Endothelial cell of umbilical vein (primary cell): ENCODE data around the gene LPCAT3. TPM values are rescaled to one million over a fixed set of nuclear protein-coding genes. Genes with fewer than 3 reads are reported as not detected.

Experiments
- BruUV-seq: library from RNA; stranded (reverse); fragments of 400-500 nt; replicated peaks from 2 replicates; lab custom pipeline; 2021; lab: Mats Ljungman, UMichigan
- CTCF ChIA-PET: fragments of 300-600, 350-600 bp; sonication (Branson Sonifier 250); formaldehyde crosslinking; loops from one replicate; lab custom pipeline; 2021; ENCODE audit warnings: antibody characterized with exemption, inconsistent platforms; lab: Charles Lee
- POLR2A ChIA-PET: fragments of 300-600, 350-600 bp; sonication (Branson Sonifier 250); formaldehyde crosslinking; loops from one replicate; lab custom pipeline; 2021; ENCODE audit warnings: antibody characterized with exemption, inconsistent platforms; lab: Charles Lee
- DNase-seq: peaks from one replicate; pipeline ENCODE4 v3.0.0-alpha.2; 2011; ENCODE audit warnings: low read depth, low spot score
- FAIRE-seq: peaks from 2 replicates; lab custom pipeline; 2011; peaks lifted over from hg19 to GRCh38; lab: Jason Lieb, UNC
- H2AFZ ChIP-seq: 2 replicates; pipeline ENCODE4 v1.6.0; 2012; ENCODE audit warnings: low read depth, low read length, control low read depth, inconsistent platforms
- H3K27ac ChIP-seq: 2 replicates; pipeline ENCODE4 v1.5.1; 2011; ENCODE audit warnings: low read depth, mild to moderate bottlenecking, control low read depth, low read length, moderate library complexity; ENCODE audit not compliant: insufficient read depth
- H3K27me3 ChIP-seq, 2 experiments: 2 replicates each; pipeline versions ENCODE4 v1.6.0 to v1.6.1; 2011; ENCODE audit warnings: low read length in 2 of 2, mixed read lengths in 1 of 2; ENCODE audit not compliant: control insufficient read depth in 2 of 2, insufficient read depth in 2 of 2
- H3K36me3 ChIP-seq, 2 experiments: 2 replicates in 1 of 2; 3 replicates in 1 of 2; pipeline ENCODE4 v1.5.1; 2011; ENCODE audit warnings: low read length in 2 of 2, mild to moderate bottlenecking in 1 of 2, moderate library complexity in 1 of 2; ENCODE audit not compliant: control insufficient read depth in 2 of 2, insufficient read depth in 2 of 2; ENCODE audit errors: extremely low read depth in 1 of 2
- H3K4me1 ChIP-seq: 3 replicates; pipeline ENCODE4 v1.5.1; 2011; ENCODE audit warnings: mild to moderate bottlenecking, low read length; ENCODE audit not compliant: control insufficient read depth, insufficient read depth; ENCODE audit errors: extremely low read depth
- H3K4me2 ChIP-seq: 2 replicates; pipeline ENCODE4 v1.6.1; 2011; ENCODE audit warnings: low read length, control low read depth, mixed read lengths; ENCODE audit not compliant: insufficient read depth
- H3K4me3 ChIP-seq, 3 experiments: fragments of 200-600 bp in 1 of 3; sonication (generic), shearing (Covaris generic) in 1 of 3; replicated peaks in 1 of 3; 2 replicates each; pipeline ENCODE4 v1.5.1; 2011 to 2016; ENCODE audit warnings: control low read depth in 3 of 3, low read length in 3 of 3, mild to moderate bottlenecking in 2 of 3, inconsistent platforms in 1 of 3, low read depth in 1 of 3, moderate library complexity in 1 of 3; ENCODE audit not compliant: insufficient read depth in 1 of 3
- H3K79me2 ChIP-seq: 2 replicates; pipeline ENCODE4 v1.6.0; 2012; ENCODE audit warnings: low read length, inconsistent platforms; ENCODE audit not compliant: control insufficient read depth, insufficient read depth
- H3K9ac ChIP-seq: replicated peaks from 2 replicates; pipeline ENCODE3; 2011; ENCODE audit warnings: low read length, control low read depth; ENCODE audit not compliant: insufficient read depth; ENCODE audit errors: extremely low read depth
- H3K9me1 ChIP-seq: replicated peaks from 3 replicates; pipeline ENCODE4 v1.6.0; 2011; ENCODE audit warnings: mild to moderate bottlenecking, low read length; ENCODE audit not compliant: control insufficient read depth, insufficient read depth; ENCODE audit errors: extremely low read depth
- H3K9me3 ChIP-seq: replicated peaks from 2 replicates; pipeline ENCODE4 v1.5.1; 2012; ENCODE audit warnings: low read length, inconsistent platforms; ENCODE audit not compliant: control insufficient read depth, insufficient read depth
- H4K20me1 ChIP-seq: replicated peaks from 2 replicates; pipeline ENCODE3; 2011; ENCODE audit warnings: mild to moderate bottlenecking, low read length; ENCODE audit not compliant: control insufficient read depth, insufficient read depth; ENCODE audit errors: extremely low read depth
- CTCF ChIP-seq, 2 donors: IDR thresholded peaks; 1 replicate in 1 of 2; 2 replicates in 1 of 2; pipeline ENCODE4 v1.5.1; 2011; ENCODE audit warnings: low read length in 2 of 2, mild to moderate bottlenecking in 2 of 2, moderate library complexity in 2 of 2, control low read depth in 1 of 2, inconsistent platforms in 1 of 2, low read depth in 1 of 2; ENCODE audit not compliant: insufficient read depth in 1 of 2; ENCODE audit errors: extremely low read depth in 1 of 2
- EZH2 ChIP-seq: IDR thresholded peaks from 2 replicates; pipeline ENCODE4 v1.6.1; 2012; ENCODE audit warnings: borderline replicate concordance, low read depth, mild to moderate bottlenecking, moderate library complexity, low read length, inconsistent platforms; ENCODE audit not compliant: severe bottlenecking
- FOS ChIP-seq: IDR thresholded peaks from 2 replicates; pipeline ENCODE4 v1.6.1; 2011; ENCODE audit warnings: mild to moderate bottlenecking, low read length, moderate library complexity, borderline replicate concordance; ENCODE audit not compliant: insufficient read depth
- GATA2 ChIP-seq: IDR thresholded peaks from 2 replicates; pipeline ENCODE4 v1.7.0; 2011; ENCODE audit warnings: low read depth, mild to moderate bottlenecking, moderate library complexity, mixed read lengths, low read length; ENCODE audit not compliant: insufficient read length, insufficient read depth
- JUN ChIP-seq: IDR thresholded peaks from 2 replicates; pipeline ENCODE4 v1.6.1; 2011; ENCODE audit warnings: borderline replicate concordance, low read depth; ENCODE audit not compliant: insufficient read length, insufficient read depth
- MAX ChIP-seq: IDR thresholded peaks from 2 replicates; pipeline ENCODE4 v1.6.1; 2011; ENCODE audit not compliant: insufficient read depth, insufficient read length
- MYC ChIP-seq: IDR thresholded peaks from one replicate; pipeline ENCODE4 v1.6.1; 2011; ENCODE audit warnings: mild to moderate bottlenecking, low read depth, low read length
- POLR2A ChIP-seq: IDR thresholded peaks from 2 replicates; pipeline ENCODE4 v1.6.1; 2012; ENCODE audit warnings: low read depth, mild to moderate bottlenecking, control low read depth, low read length
- POLR2AphosphoS5 ChIP-seq: IDR thresholded peaks from 2 replicates; pipeline ENCODE4 v1.6.1; 2012; ENCODE audit warnings: low read depth, mild to moderate bottlenecking, control low read depth, low read length, moderate library complexity; ENCODE audit not compliant: insufficient read depth
- dilution Hi-C: fragments of 300-500 bp; cut with MboI; formaldehyde crosslinking; loops from one replicate; pipeline ENCODE4 v1.15.0; 2019; ENCODE audit warnings: low sequenced_read_pairs; ENCODE audit not compliant: extremely low pct_ligation_motif_present
- intact Hi-C: fragments of 100-400 bp; cut with micrococcal nuclease; formaldehyde crosslinking; loops from one replicate; pipeline ENCODE4 v1.10.0; 2022
- polyA plus RNA-seq, 4 experiments: library from polyadenylated mRNA; depleted of rRNA in 3 of 4; stranded (reverse) in 3 of 4; unstranded in 1 of 4; fragments of >200 nt; gene quantifications; 2 replicates each; pipeline versions ENCODE4 v1.2.1 to v1.2.3, GENCODE V29; 2011 to 2012; ENCODE audit warnings: missing spikeins in 1 of 4
- total RNA-seq: library from RNA; stranded (reverse); gene quantifications from 2 replicates; pipeline ENCODE4 v1.2.3, GENCODE V29; 2021

LPCAT3 gene
- total and polyA plus RNA-seq, 2 donors (not counting 3 experiments of a cell fraction or from before 2014, with no cell fraction given): 29.5 to 36.0 TPM

- no peak for TF ChIP-seq EZH2
- no peak for TF ChIP-seq FOS
- TF ChIP-seq MYC: no peak
- TF ChIP-seq MAX: no peak
- TF ChIP-seq POLR2AphosphoS5: no peak
- TF ChIP-seq JUN: no peak
- TF ChIP-seq GATA2: no peak
- TF ChIP-seq CTCF (IDR thresholded peaks at IDR 0.05; ENCODE audit: extremely low read depth in 1 of 2, insufficient read depth in 1 of 2, low read depth in 1 of 2, low read length in 2 of 2): no peak
- no peak for TF ChIP-seq POLR2A
- Histone ChIP-seq H3K27me3 (no peaks in the 10 kb centered on the region), H3K9me3 (no peaks in the 10 kb centered on the region), H3K36me3 (peaks cover 3 to 36% of the 10 kb centered on the region in 2 experiments), H3K9ac (no peak overlapping the region), H4K20me1 (no peaks in the 10 kb centered on the region), H2AFZ (no peak overlapping the region), H3K4me2 (no peak overlapping the region), H3K4me1 (peaks cover 16% of the 10 kb centered on the region), H3K4me3 (no peak overlapping the region), H3K27ac (no peak overlapping the region), H3K79me2 (no peaks in the 10 kb centered on the region), H3K9me1 (no peaks in the 10 kb centered on the region)
- intact Hi-C loops: loop anchor here (1.0 kb wide), 3 partner anchors 14 to 69 kb away; partner anchors contain the start of genes EMG1 and PHB2
- FAIRE-seq (no peak), DNase-seq (no peak)
- dilution Hi-C loops: no loop called here
- CTCF ChIA-PET: interaction anchor here (1.0 to 5.3 kb wide), 11 partner anchors 10 to 72 kb away, joined by 3 to 94 read pairs (median 9); partner anchors contain the start of genes ATN1, EMG1, PHB2 and SPSB2
- POLR2A ChIA-PET: interaction anchor here (1.4 to 2.8 kb wide), 2 partner anchors 10 to 12 kb away, joined by 4 to 16 read pairs; no protein-coding TSS in a partner anchor
- TSS peak; percentile 5 for BruUV-seq
Observed at GRCh38 chr12:6938353-6939190, 79.7 kb downstream of the LPCAT3 start.
